Measurements from ENCODE around the gene SYVN1.

DNA sequence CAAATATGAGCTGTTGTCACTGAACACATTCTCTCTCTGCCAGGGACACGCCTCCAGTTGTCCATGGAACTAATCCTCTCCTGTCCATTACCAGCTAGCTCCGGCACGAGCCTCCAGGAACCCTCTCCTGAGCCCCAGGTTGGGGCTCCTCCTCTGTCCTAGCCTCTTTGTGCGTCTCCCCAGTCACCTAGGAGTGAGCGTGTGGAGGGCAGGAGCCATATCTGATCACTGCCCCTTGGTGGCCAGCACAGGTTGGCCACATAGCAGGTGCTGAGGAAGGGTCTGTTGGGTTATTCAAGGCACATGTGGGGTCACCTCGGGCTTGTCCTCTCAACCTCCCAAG is 2.5 kb downstream of the SYVN1 start:
- TF ChIP-seq ZNF335 (tag by site-specific recombination; conservative IDR thresholded peaks at IDR 0.05) (no peak), ZNF175 (tag by site-specific recombination; IDR thresholded peaks at IDR 0.05) (no peak), ZNF654 (tag by site-specific recombination; IDR thresholded peaks at IDR 0.05; ENCODE audit: low read depth) (no peak), ZNF274 (IDR thresholded peaks at IDR 0.05; ENCODE audit: low read length) (no peak), ZNF274 (tag by site-specific recombination; IDR thresholded peaks at IDR 0.05; ENCODE audit: borderline replicate concordance) (no peak), ZNF292 (tag by site-specific recombination; IDR thresholded peaks at IDR 0.05; ENCODE audit: borderline replicate concordance, low read depth) (no peak), ZBTB26 (tag by site-specific recombination; optimal IDR thresholded peaks at IDR 0.05) (no peak)
- TF ChIP-seq, protein P1, sequence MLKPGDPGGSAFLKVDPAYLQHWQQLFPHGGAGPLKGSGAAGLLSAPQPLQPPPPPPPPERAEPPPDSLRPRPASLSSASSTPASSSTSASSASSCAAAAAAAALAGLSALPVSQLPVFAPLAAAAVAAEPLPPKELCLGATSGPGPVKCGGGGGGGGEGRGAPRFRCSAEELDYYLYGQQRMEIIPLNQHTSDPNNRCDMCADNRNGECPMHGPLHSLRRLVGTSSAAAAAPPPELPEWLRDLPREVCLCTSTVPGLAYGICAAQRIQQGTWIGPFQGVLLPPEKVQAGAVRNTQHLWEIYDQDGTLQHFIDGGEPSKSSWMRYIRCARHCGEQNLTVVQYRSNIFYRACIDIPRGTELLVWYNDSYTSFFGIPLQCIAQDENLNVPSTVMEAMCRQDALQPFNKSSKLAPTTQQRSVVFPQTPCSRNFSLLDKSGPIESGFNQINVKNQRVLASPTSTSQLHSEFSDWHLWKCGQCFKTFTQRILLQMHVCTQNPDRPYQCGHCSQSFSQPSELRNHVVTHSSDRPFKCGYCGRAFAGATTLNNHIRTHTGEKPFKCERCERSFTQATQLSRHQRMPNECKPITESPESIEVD (tag by site-specific recombination; IDR thresholded peaks at IDR 0.05): no peak
- TF ChIP-seq, protein P2, sequence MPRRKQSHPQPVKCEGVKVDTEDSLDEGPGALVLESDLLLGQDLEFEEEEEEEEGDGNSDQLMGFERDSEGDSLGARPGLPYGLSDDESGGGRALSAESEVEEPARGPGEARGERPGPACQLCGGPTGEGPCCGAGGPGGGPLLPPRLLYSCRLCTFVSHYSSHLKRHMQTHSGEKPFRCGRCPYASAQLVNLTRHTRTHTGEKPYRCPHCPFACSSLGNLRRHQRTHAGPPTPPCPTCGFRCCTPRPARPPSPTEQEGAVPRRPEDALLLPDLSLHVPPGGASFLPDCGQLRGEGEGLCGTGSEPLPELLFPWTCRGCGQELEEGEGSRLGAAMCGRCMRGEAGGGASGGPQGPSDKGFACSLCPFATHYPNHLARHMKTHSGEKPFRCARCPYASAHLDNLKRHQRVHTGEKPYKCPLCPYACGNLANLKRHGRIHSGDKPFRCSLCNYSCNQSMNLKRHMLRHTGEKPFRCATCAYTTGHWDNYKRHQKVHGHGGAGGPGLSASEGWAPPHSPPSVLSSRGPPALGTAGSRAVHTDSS (tag by site-specific recombination; IDR thresholded peaks at IDR 0.05): no peak

Measured in HEK293 (cell line).